ENCODE results near the gene UGT1A9. TPM values are rescaled to one million over a fixed set of nuclear protein-coding genes. Genes with fewer than 3 reads are reported as not detected.

The UGT1A9 gene
- total RNA-seq, 2 donors from 2014 or later = 2.0 to 2.3 TPM

DNA sequence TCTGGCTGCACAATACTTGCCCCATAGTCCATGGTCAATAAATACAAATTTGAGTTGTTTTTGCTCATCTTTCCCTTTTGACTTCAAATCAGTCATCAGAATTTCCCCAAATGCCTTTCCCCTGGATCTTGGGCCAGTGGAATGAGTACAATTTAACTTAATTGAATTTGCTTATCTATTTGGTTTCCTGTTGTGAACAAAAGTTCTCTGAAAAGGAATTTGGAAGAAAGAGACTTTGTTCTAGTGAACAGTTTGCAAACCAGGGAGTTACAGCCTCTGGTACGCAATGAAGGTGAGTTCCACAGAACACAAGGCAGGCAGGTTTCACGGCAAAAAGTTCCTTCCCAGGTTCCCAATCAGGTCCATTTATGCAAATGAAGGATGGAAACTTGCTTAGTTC, 87.2 kb downstream of the UGT1A9 start:
- DNase-seq = no peak
- H3K4me1 ChIP-seq = no peaks in the 10 kb centered on the region
- TF ChIP-seq, protein P1, sequence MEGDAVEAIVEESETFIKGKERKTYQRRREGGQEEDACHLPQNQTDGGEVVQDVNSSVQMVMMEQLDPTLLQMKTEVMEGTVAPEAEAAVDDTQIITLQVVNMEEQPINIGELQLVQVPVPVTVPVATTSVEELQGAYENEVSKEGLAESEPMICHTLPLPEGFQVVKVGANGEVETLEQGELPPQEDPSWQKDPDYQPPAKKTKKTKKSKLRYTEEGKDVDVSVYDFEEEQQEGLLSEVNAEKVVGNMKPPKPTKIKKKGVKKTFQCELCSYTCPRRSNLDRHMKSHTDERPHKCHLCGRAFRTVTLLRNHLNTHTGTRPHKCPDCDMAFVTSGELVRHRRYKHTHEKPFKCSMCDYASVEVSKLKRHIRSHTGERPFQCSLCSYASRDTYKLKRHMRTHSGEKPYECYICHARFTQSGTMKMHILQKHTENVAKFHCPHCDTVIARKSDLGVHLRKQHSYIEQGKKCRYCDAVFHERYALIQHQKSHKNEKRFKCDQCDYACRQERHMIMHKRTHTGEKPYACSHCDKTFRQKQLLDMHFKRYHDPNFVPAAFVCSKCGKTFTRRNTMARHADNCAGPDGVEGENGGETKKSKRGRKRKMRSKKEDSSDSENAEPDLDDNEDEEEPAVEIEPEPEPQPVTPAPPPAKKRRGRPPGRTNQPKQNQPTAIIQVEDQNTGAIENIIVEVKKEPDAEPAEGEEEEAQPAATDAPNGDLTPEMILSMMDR (IDR thresholded peaks at IDR 0.05) = no peak

DNA sequence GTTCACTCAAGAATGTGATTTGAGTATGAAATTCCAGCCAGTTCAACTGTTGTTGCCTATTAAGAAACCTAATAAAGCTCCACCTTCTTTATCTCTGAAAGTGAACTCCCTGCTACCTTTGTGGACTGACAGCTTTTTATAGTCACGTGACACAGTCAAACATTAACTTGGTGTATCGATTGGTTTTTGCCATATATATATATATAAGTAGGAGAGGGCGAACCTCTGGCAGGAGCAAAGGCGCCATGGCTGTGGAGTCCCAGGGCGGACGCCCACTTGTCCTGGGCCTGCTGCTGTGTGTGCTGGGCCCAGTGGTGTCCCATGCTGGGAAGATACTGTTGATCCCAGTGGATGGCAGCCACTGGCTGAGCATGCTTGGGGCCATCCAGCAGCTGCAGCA, 88.3 kb downstream of the UGT1A9 start, which contains the start of gene UGT1A1:
TSS of gene UGT1A1 (plus strand) at position 228 of the 400 bp plus-strand sequence. CDS start at position 246, 18 bp downstream.
- no peaks in the 10 kb centered on the region for H3K4me1 ChIP-seq
- TF ChIP-seq, protein P1 (IDR thresholded peaks at IDR 0.05) = no peak
- no peak within 1 kb of the TSS for H3K27ac ChIP-seq
- H3K36me3 ChIP-seq = no peaks in the 10 kb centered on the region
- no peaks in the 10 kb centered on the region for H3K27me3 ChIP-seq
- intact Hi-C loops (cut with DNase I) = no loop called here
- no peaks in the 10 kb centered on the region for H3K9me3 ChIP-seq
- no peak within 1 kb of the TSS for H3K4me3 ChIP-seq
- no peak for DNase-seq
- no peak within 1 kb of the TSS for H3K9ac ChIP-seq (ENCODE audit: low read depth in 2 of 2, low read length in 2 of 2)

More for the DNA sequence above, 87.2 kb downstream of the UGT1A9 start:
- intact Hi-C loops (cut with DNase I) = no loop called here
- H3K9ac ChIP-seq (ENCODE audit: low read depth in 2 of 2, low read length in 2 of 2) = no peak overlapping the region
- H3K27ac ChIP-seq = no peak overlapping the region
- no peaks in the 10 kb centered on the region for H3K27me3 ChIP-seq
- H3K4me3 ChIP-seq = no peak overlapping the region
- no peaks in the 10 kb centered on the region for H3K9me3 ChIP-seq
- no peaks in the 10 kb centered on the region for H3K36me3 ChIP-seq

- no peaks in the 10 kb centered on the region for H3K4me1 ChIP-seq
- TF ChIP-seq, protein P1 (IDR thresholded peaks at IDR 0.05) = no peak
- H3K27me3 ChIP-seq = no peaks in the 10 kb centered on the region
- DNase-seq = no peak
- no peaks in the 10 kb centered on the region for H3K36me3 ChIP-seq
- H3K9ac ChIP-seq (ENCODE audit: low read depth in 2 of 2, low read length in 2 of 2) = no peak overlapping the region
- no peak overlapping the region for H3K4me3 ChIP-seq
- H3K27ac ChIP-seq = no peak overlapping the region
- intact Hi-C loops (cut with DNase I) = no loop called here
- no peaks in the 10 kb centered on the region for H3K9me3 ChIP-seq
Measured at GRCh38 chr2:233761040-233761769, 89.5 kb downstream of the UGT1A9 start.

DNA sequence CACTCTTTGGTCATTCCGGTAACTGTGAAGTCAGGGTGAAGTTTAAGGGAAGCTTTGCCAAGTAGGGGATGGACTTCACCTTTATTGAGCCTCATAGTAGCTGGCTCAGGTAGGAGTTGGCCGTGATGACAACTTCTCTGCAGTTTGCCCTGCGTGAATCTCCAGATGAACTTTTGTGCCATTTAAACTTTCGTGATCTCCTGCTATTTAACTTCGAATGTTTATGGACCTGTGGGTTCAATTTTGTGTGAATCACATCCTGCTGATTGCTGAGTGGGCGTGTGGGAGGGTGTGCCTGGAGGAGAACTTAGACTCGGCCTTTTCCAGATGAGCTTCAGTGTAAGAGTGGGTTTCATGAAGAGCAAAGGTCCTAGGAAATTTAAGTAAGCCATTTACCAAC, 92.6 kb downstream of the UGT1A9 start:
- TF ChIP-seq, protein P1 (IDR thresholded peaks at IDR 0.05) = no peak
- Histone ChIP-seq H3K4me3 (no peak overlapping the region), H3K4me1 (no peaks in the 10 kb centered on the region), H3K27ac (no peak overlapping the region), H3K27me3 (no peaks in the 10 kb centered on the region), H3K9me3 (no peaks in the 10 kb centered on the region), H3K9ac (ENCODE audit: low read depth in 2 of 2, low read length in 2 of 2) (no peak overlapping the region), H3K36me3 (no peaks in the 10 kb centered on the region)
- intact Hi-C loops (cut with DNase I) = no loop called here
- DNase-seq = peak; percentile 27

- H3K9ac ChIP-seq (ENCODE audit: low read depth in 2 of 2, low read length in 2 of 2) = no peak overlapping the region
- no peaks in the 10 kb centered on the region for H3K27me3 ChIP-seq
- no peak for DNase-seq
- H3K9me3 ChIP-seq = no peaks in the 10 kb centered on the region
- TF ChIP-seq, protein P1 (IDR thresholded peaks at IDR 0.05) = no peak
- no peak overlapping the region for H3K4me3 ChIP-seq
- intact Hi-C loops (cut with DNase I) = no loop called here
- H3K27ac ChIP-seq = no peak overlapping the region
- H3K4me1 ChIP-seq = no peaks in the 10 kb centered on the region
- no peaks in the 10 kb centered on the region for H3K36me3 ChIP-seq
Measured at GRCh38 chr2:233764761-233765160, 93.1 kb downstream of the UGT1A9 start.

All from colonic mucosa (tissue), 4 donors.